ENCODE results near the gene CEPT1.

Gene CEPT1

DNA sequence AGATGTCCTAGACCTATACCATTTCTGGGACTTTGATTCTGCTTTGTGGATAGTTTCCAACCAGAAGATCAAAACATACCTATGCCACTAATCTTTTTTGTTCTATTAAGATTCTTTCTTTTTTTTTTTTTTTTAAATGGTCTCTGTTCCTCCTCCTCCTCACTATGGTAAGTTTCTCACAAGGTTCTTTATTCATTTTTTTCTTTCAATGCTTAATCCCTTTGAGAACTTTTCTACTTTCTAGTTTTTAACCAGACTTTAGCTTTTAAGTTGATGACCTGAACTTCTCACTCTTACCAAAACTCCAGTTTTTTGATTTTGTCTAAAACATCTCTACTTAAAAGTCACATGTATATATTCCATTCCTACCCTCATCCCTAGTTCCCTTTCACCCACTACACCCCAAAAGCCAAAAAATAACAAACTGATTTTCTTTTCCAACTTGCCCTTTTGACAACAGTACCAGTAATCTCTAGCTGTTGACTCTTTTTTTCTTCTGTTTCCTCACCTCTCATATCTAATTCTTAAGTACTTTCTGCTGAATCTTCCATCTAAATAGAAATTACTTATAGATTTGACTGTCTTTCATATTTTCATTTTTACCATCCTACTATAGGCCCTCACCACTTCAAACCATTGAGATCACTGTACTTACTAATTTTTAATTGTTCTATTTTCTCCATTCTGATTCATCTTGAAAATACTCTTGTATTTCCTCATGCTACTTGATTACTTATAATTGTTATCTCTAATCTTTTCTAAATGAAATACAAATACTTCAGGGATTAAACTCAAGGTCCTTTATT, 6.1 kb downstream of the CEPT1 start:
- H3K9ac ChIP-seq (ENCODE audit: low read length): peak overlapping the region; percentile 45
- H3F3A ChIP-seq (ENCODE audit: insufficient read depth, low read length): no peaks in the 10 kb centered on the region
- H3K27ac ChIP-seq (ENCODE audit: low read depth, low read length, poor library complexity, severe bottlenecking): peak overlapping the region; percentile 34
- H3K4me3 ChIP-seq (ENCODE audit: low read depth, low read length, poor library complexity, severe bottlenecking): peak overlapping the region; percentile 16
- no peak overlapping the region for H2AFZ ChIP-seq (ENCODE audit: low read length)
- no peaks in the 10 kb centered on the region for H3K9me2 ChIP-seq (ENCODE audit: low read depth, low read length)
- H3K4me2 ChIP-seq (ENCODE audit: low read length): peak overlapping the region; percentile 46
- H3K27me3 ChIP-seq (ENCODE audit: insufficient read depth, low read length): no peaks in the 10 kb centered on the region
- no peaks in the 10 kb centered on the region for H4K20me1 ChIP-seq (ENCODE audit: insufficient read depth, low read length)
- no peaks in the 10 kb centered on the region for H3K9me3 ChIP-seq (ENCODE audit: low read length)
- TF ChIP-seq, protein P1, sequence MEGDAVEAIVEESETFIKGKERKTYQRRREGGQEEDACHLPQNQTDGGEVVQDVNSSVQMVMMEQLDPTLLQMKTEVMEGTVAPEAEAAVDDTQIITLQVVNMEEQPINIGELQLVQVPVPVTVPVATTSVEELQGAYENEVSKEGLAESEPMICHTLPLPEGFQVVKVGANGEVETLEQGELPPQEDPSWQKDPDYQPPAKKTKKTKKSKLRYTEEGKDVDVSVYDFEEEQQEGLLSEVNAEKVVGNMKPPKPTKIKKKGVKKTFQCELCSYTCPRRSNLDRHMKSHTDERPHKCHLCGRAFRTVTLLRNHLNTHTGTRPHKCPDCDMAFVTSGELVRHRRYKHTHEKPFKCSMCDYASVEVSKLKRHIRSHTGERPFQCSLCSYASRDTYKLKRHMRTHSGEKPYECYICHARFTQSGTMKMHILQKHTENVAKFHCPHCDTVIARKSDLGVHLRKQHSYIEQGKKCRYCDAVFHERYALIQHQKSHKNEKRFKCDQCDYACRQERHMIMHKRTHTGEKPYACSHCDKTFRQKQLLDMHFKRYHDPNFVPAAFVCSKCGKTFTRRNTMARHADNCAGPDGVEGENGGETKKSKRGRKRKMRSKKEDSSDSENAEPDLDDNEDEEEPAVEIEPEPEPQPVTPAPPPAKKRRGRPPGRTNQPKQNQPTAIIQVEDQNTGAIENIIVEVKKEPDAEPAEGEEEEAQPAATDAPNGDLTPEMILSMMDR (IDR thresholded peaks at IDR 0.05; ENCODE audit: low read length): no peak
- no peak for TF ChIP-seq EZH2 (IDR thresholded peaks at IDR 0.05; ENCODE audit: borderline replicate concordance, low read length)
- peaks cover 100% of the 10 kb centered on the region for H3K79me2 ChIP-seq (ENCODE audit: insufficient read depth, low read length)
- H3K36me3 ChIP-seq (ENCODE audit: insufficient read depth, low read length): peaks cover 44% of the 10 kb centered on the region
- H3K4me1 ChIP-seq (ENCODE audit: insufficient read depth, low read length, severe bottlenecking): peaks cover 98% of the 10 kb centered on the region

DNA sequence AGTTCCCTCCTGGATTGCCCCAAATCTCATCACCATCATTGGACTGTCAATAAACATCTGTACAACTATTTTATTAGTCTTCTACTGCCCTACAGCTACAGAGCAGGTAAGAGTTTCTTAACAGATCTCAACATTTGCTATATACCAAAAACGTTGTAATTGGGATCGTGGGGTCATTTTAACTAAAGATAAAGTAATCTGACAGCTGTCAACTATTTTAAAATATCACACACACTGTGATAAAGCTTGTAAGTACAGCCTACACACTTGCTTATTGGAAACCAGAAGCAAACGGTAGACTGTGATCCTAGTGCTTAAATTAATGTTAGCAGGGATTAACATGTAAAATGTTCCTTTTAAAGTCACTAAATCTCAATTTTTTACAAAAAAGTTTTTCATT, 7.9 kb downstream of the CEPT1 start:
- H3K9me2 ChIP-seq (ENCODE audit: low read depth, low read length): no peaks in the 10 kb centered on the region
- H3K4me3 ChIP-seq (ENCODE audit: low read depth, low read length, poor library complexity, severe bottlenecking): no peak overlapping the region
- no peak for TF ChIP-seq EZH2 (IDR thresholded peaks at IDR 0.05; ENCODE audit: borderline replicate concordance, low read length)
- TF ChIP-seq, protein P1 (IDR thresholded peaks at IDR 0.05; ENCODE audit: low read length): no peak
- H3K79me2 ChIP-seq (ENCODE audit: insufficient read depth, low read length): peaks cover 100% of the 10 kb centered on the region
- H4K20me1 ChIP-seq (ENCODE audit: insufficient read depth, low read length): no peaks in the 10 kb centered on the region
- H3K27me3 ChIP-seq (ENCODE audit: insufficient read depth, low read length): no peaks in the 10 kb centered on the region
- peak overlapping the region; percentile 7 for H3K27ac ChIP-seq (ENCODE audit: low read depth, low read length, poor library complexity, severe bottlenecking)
- H3K36me3 ChIP-seq (ENCODE audit: insufficient read depth, low read length): peaks cover 62% of the 10 kb centered on the region
- no peaks in the 10 kb centered on the region for H3K9me3 ChIP-seq (ENCODE audit: low read length)
- H2AFZ ChIP-seq (ENCODE audit: low read length): no peak overlapping the region
- no peaks in the 10 kb centered on the region for H3F3A ChIP-seq (ENCODE audit: insufficient read depth, low read length)
- peaks cover 95% of the 10 kb centered on the region for H3K4me1 ChIP-seq (ENCODE audit: insufficient read depth, low read length, severe bottlenecking)
- H3K4me2 ChIP-seq (ENCODE audit: low read length): peak overlapping the region; percentile 33
- H3K9ac ChIP-seq (ENCODE audit: low read length): no peak overlapping the region; the same call in 1 of the 2 replicates

- Histone ChIP-seq H3K4me1 (ENCODE audit: insufficient read depth, low read length, severe bottlenecking) (peaks cover 90% of the 10 kb centered on the region), H3K9ac (ENCODE audit: low read length) (no peak overlapping the region), H3K79me2 (ENCODE audit: insufficient read depth, low read length) (peaks cover 100% of the 10 kb centered on the region), H3F3A (ENCODE audit: insufficient read depth, low read length) (no peaks in the 10 kb centered on the region), H4K20me1 (ENCODE audit: insufficient read depth, low read length) (no peaks in the 10 kb centered on the region), H3K27me3 (ENCODE audit: insufficient read depth, low read length) (no peaks in the 10 kb centered on the region), H2AFZ (ENCODE audit: low read length) (no peak overlapping the region), H3K9me2 (ENCODE audit: low read depth, low read length) (no peaks in the 10 kb centered on the region), H3K4me3 (ENCODE audit: low read depth, low read length, poor library complexity, severe bottlenecking) (no peak overlapping the region), H3K9me3 (ENCODE audit: low read length) (no peaks in the 10 kb centered on the region), H3K36me3 (ENCODE audit: insufficient read depth, low read length) (peaks cover 66% of the 10 kb centered on the region), H3K27ac (ENCODE audit: low read depth, low read length, poor library complexity, severe bottlenecking) (peak overlapping the region; percentile 7), H3K4me2 (ENCODE audit: low read length) (peak overlapping the region; percentile 33; the same call in 1 of the 2 replicates)
- TF ChIP-seq, protein P1 (IDR thresholded peaks at IDR 0.05; ENCODE audit: low read length): no peak
- TF ChIP-seq EZH2 (IDR thresholded peaks at IDR 0.05; ENCODE audit: borderline replicate concordance, low read length): no peak
Measured at GRCh38 chr1:111148376-111148881, 8.4 kb downstream of the CEPT1 start.
